Lung (tissue), 12 donors: ENCODE results near the gene INPP4B. TPM values are rescaled to one million over a fixed set of nuclear protein-coding genes. Genes with fewer than 3 reads are reported as not detected.

ENCODE experiments used
- ATAC-seq: fragments of 200-7000 bp; cut with Tn5 transposase; one replicate; pipeline ENCODE4 v1.9.1; 2020; ENCODE audit warnings: moderate number of reproducible peaks; ENCODE audit not compliant: insufficient read depth, low FRiP score
- DNase-seq, 3 donors: peaks; one replicate each; pipeline ENCODE4 v3.0.0-alpha.2; 2013 to 2017
- H3K27ac ChIP-seq, 2 donors: one replicate each; pipeline ENCODE4 v1.5.1; 2013; ENCODE audit warnings: mild to moderate bottlenecking in 2 of 2, moderate library complexity in 2 of 2, control low read depth in 1 of 2, inconsistent platforms in 1 of 2, low read depth in 1 of 2, low read length in 1 of 2
- H3K27me3 ChIP-seq, 3 donors: one replicate each; pipeline ENCODE4 v1.5.1; 2013; ENCODE audit warnings: low read length in 2 of 3; ENCODE audit not compliant: control insufficient read depth in 3 of 3, insufficient read depth in 3 of 3
- H3K36me3 ChIP-seq, 4 donors: one replicate each; pipeline ENCODE4 v1.5.1; 2013; ENCODE audit warnings: low read length in 4 of 4, mild to moderate bottlenecking in 1 of 4, moderate library complexity in 1 of 4; ENCODE audit not compliant: control insufficient read depth in 4 of 4, insufficient read depth in 4 of 4
- H3K4me1 ChIP-seq, 5 donors: one replicate each; pipeline ENCODE4 v1.5.1; 2013; ENCODE audit warnings: low read length in 5 of 5, mild to moderate bottlenecking in 2 of 5, moderate library complexity in 1 of 5; ENCODE audit not compliant: control insufficient read depth in 5 of 5, insufficient read depth in 5 of 5
- H3K4me3 ChIP-seq: one replicate; pipeline ENCODE4 v1.5.1; 2013; ENCODE audit warnings: mild to moderate bottlenecking, control low read depth, moderate library complexity
- H3K9ac ChIP-seq, 2 donors: one replicate each; pipeline ENCODE4 v1.5.1; 2013; ENCODE audit warnings: low read length in 2 of 2, control low read depth in 1 of 2; ENCODE audit not compliant: insufficient read depth in 1 of 2
- H3K9me3 ChIP-seq, 4 donors: one replicate each; pipeline ENCODE4 v1.5.1; 2013; ENCODE audit warnings: low read length in 3 of 4, mild to moderate bottlenecking in 1 of 4, moderate library complexity in 1 of 4; ENCODE audit not compliant: control insufficient read depth in 4 of 4, insufficient read depth in 3 of 4
- CTCF ChIP-seq: IDR thresholded peaks from 2 replicates; pipeline ENCODE4 v1.5.1; 2012; ENCODE audit warnings: mild to moderate bottlenecking; ENCODE audit errors: control extremely low read depth, extremely low read depth
- WGBS, 2 donors: extraction: QIAGEN DNeasy Blood & Tissue Kit; methylation state at CpG; one replicate each; pipeline ENCODE4 v1.1.7; 2013; 5-methylcytosine and 5-hydroxymethylcytosine counted together
- polyA plus RNA-seq, 2 donors: library from polyadenylated mRNA; stranded (reverse); fragments of 200-250 nt; gene quantifications; one replicate each; pipeline ENCODE4 v1.2.1, GENCODE V29; 2013
- total RNA-seq, 2 donors: library from RNA; depleted of rRNA in 1 of 2; stranded (reverse); fragments of >200 nt in 1 of 2; gene quantifications; one replicate each; pipeline ENCODE4 v1.2.1, GENCODE V29; 2014 to 2021
- donor health status: control.
- donor health status: control.
- donor health status: Bipolar disorder and iron deficiency.
- donor health status: healthy.
- donor health status: DM: yes; HTN: yes; CAD: no.

Gene INPP4B
- total and polyA plus RNA-seq, 4 donors: 2.4 to 32.6 (median 5.6) TPM

GRCh38 chr4:142142366-142143054 lies 703.6 kb downstream of the INPP4B start:
- WGBS, 2 donors: 73 to 94% methylated on average over 2 of the region's 2 CpGs
- no peak overlapping the region for H3K27ac ChIP-seq
- no peak overlapping the region for H3K4me3 ChIP-seq
- no peaks in the 10 kb centered on the region for H3K27me3 ChIP-seq
- no peak for ATAC-seq
- H3K4me1 ChIP-seq: no peaks in the 10 kb centered on the region
- DNase-seq: no peak
- no peak for TF ChIP-seq CTCF
- H3K9me3 ChIP-seq: no peaks in the 10 kb centered on the region
- H3K36me3 ChIP-seq: no peaks in the 10 kb centered on the region
- H3K9ac ChIP-seq: no peak overlapping the region

- H3K9ac ChIP-seq: no peak overlapping the region
- no peak overlapping the region for H3K27ac ChIP-seq
- no peaks in the 10 kb centered on the region for H3K4me1 ChIP-seq
- no peak for DNase-seq
- WGBS, 2 donors: 72 to 77% methylated on average over 2 of the region's 2 CpGs
- H3K4me3 ChIP-seq: no peak overlapping the region
- no peak for TF ChIP-seq CTCF
- no peaks in the 10 kb centered on the region for H3K36me3 ChIP-seq
- ATAC-seq: no peak
- no peaks in the 10 kb centered on the region for H3K27me3 ChIP-seq
- no peaks in the 10 kb centered on the region for H3K9me3 ChIP-seq
Observed at GRCh38 chr4:142141224-142141623, 704.9 kb downstream of the INPP4B start.

GRCh38 chr4:142130666-142131065 lies 715.4 kb downstream of the INPP4B start:
- TF ChIP-seq CTCF: no peak
- Histone ChIP-seq H3K36me3 (no peaks in the 10 kb centered on the region), H3K4me1 (peaks cover 0 to 29% (median 8%) of the 10 kb centered on the region in 5 donors), H3K27ac (no peak overlapping the region), H3K9me3 (no peaks in the 10 kb centered on the region), H3K9ac (no peak overlapping the region), H3K27me3 (no peaks in the 10 kb centered on the region), H3K4me3 (no peak overlapping the region)
- no peak for DNase-seq
- no peak for ATAC-seq
- 42 to 76% methylated on average over 1 of the region's 1 CpG for WGBS, 2 donors

- no peak overlapping the region for H3K9ac ChIP-seq
- TF ChIP-seq CTCF: no peak
- no peak for ATAC-seq
- no peaks in the 10 kb centered on the region for H3K27me3 ChIP-seq
- no peak overlapping the region for H3K4me3 ChIP-seq
- H3K36me3 ChIP-seq: no peaks in the 10 kb centered on the region
- no peak overlapping the region for H3K27ac ChIP-seq
- H3K9me3 ChIP-seq: no peaks in the 10 kb centered on the region
- peaks cover 0 to 29% (median 8%) of the 10 kb centered on the region in 5 donors for H3K4me1 ChIP-seq
- 77 to 82% methylated on average over 1 of the region's 1 CpG for WGBS, 2 donors
- no peak for DNase-seq
Observed at GRCh38 chr4:142129931-142130330, 716.2 kb downstream of the INPP4B start.
